Activated T-helper 1 cell treated with anti-CD3 and anti-CD28 coated beads, Interleukin-12 subunit alpha, Interleukin-12 subunit beta, Interleukin-2, Interleukin-4 antibody, amounts not matched to agents 30 ng/mL and 10 ng/mL and 1 ng/mL, durations not matched to agents 14 hours and 24 hours and 36 hours (primary cell): ENCODE measurements around the gene ALKBH5. TPM values are rescaled to one million over a fixed set of nuclear protein-coding genes. Genes with fewer than 3 reads are reported as not detected.

ENCODE experiments used
- DNase-seq: peaks from one replicate; pipeline ENCODE4 v3.0.0; 2021; ENCODE audit warnings: low spot score
- H3K27ac Mint-ChIP-seq: one replicate; pipeline ENCODE4 v1.8.0; 2021; ENCODE audit warnings: mild to moderate bottlenecking, mixed read lengths
- H3K27me3 Mint-ChIP-seq: one replicate; pipeline ENCODE4 v1.8.0; 2022; ENCODE audit warnings: mild to moderate bottlenecking, moderate library complexity, mixed read lengths; ENCODE audit not compliant: insufficient read depth
- H3K36me3 Mint-ChIP-seq: one replicate; pipeline ENCODE4 v1.8.0; 2021; ENCODE audit warnings: low read depth, mixed read lengths
- H3K4me1 Mint-ChIP-seq: one replicate; pipeline ENCODE4 v1.8.0; 2021; ENCODE audit warnings: low read depth, mixed read lengths
- H3K4me3 Mint-ChIP-seq: one replicate; pipeline ENCODE4 v1.8.0; 2021; ENCODE audit warnings: mild to moderate bottlenecking, moderate library complexity, mixed read lengths
- H3K9me3 Mint-ChIP-seq: one replicate; pipeline ENCODE4 v1.8.0; 2021; ENCODE audit warnings: mixed read lengths
- intact Hi-C: fragments of 100-400 bp; cut with micrococcal nuclease; formaldehyde crosslinking; loops from one replicate; pipeline ENCODE4 v1.15.1; 2024
- total RNA-seq: library from RNA; stranded (reverse); gene quantifications from 2 replicates; pipeline ENCODE4 v1.2.3, GENCODE V29; 2022

ALKBH5 gene
- total RNA-seq, result 127 and 128 TPM in 2 replicates

GRCh38 chr17:18183334-18184142 lies at the start of gene ALKBH5:
ALKBH5 (plus strand) TSS chr17:18183828; CDS start chr17:18184244, 416 bp downstream.
- peak within 1 kb of the TSS; percentile 98 for H3K4me3 Mint-ChIP-seq
- peak within 1 kb of the TSS; percentile 97 for H3K27ac Mint-ChIP-seq
- intact Hi-C loops, result loop anchor here (1.0 to 5.0 kb wide), 14 partner anchors 25 to 739 kb away; partner anchors contain the start of genes ATPAF2, DRC3, GID4 and LLGL1
- no peaks in the 10 kb centered on the region for H3K27me3 Mint-ChIP-seq
- H3K4me1 Mint-ChIP-seq, result peaks cover 64% of the 10 kb centered on the region
- H3K9me3 Mint-ChIP-seq, result no peaks in the 10 kb centered on the region
- peaks cover 37% of the 10 kb centered on the region for H3K36me3 Mint-ChIP-seq
- peak; percentile 95 for DNase-seq

- H3K36me3 Mint-ChIP-seq, result no peaks in the 10 kb centered on the region
- intact Hi-C loops, result no loop called here
These were observed 47.3 kb upstream of the ALKBH5 start for GRCh38 chr17:18136357-18136756.

GRCh38 chr17:18138065-18138749 lies 45.4 kb upstream of the ALKBH5 start:
- Mint-ChIP-seq H3K27me3 (peaks cover 2% of the 10 kb centered on the region), H3K36me3 (no peaks in the 10 kb centered on the region), H3K4me3 (no peak overlapping the region), H3K27ac (no peak overlapping the region), H3K4me1 (peaks cover 5% of the 10 kb centered on the region), H3K9me3 (no peaks in the 10 kb centered on the region)
- DNase-seq, result no peak
- intact Hi-C loops, result no loop called here

More at GRCh38 chr17:18136357-18136756, 47.3 kb upstream of the ALKBH5 start:
- Mint-ChIP-seq H3K27me3 (no peaks in the 10 kb centered on the region), H3K4me1 (peaks cover 4% of the 10 kb centered on the region), H3K27ac (no peak overlapping the region), H3K4me3 (no peak overlapping the region), H3K9me3 (no peaks in the 10 kb centered on the region)
- no peak for DNase-seq

GRCh38 chr17:18139092-18139491 lies 44.5 kb upstream of the ALKBH5 start:
- intact Hi-C loops, result no loop called here

GRCh38 chr17:18139498-18139897 lies 44.1 kb upstream of the ALKBH5 start:
- H3K36me3 Mint-ChIP-seq, result no peaks in the 10 kb centered on the region
- no peak for DNase-seq
- no peak overlapping the region for H3K4me3 Mint-ChIP-seq
- H3K4me1 Mint-ChIP-seq, result peaks cover 5% of the 10 kb centered on the region
- intact Hi-C loops, result no loop called here
- peaks cover 4% of the 10 kb centered on the region for H3K27me3 Mint-ChIP-seq
- no peaks in the 10 kb centered on the region for H3K9me3 Mint-ChIP-seq
- no peak overlapping the region for H3K27ac Mint-ChIP-seq

More at GRCh38 chr17:18139092-18139491, 44.5 kb upstream of the ALKBH5 start:
- no peak overlapping the region for H3K27ac Mint-ChIP-seq
- H3K36me3 Mint-ChIP-seq, result no peaks in the 10 kb centered on the region
- H3K4me1 Mint-ChIP-seq, result peaks cover 5% of the 10 kb centered on the region
- no peak for DNase-seq
- H3K4me3 Mint-ChIP-seq, result no peak overlapping the region
- H3K9me3 Mint-ChIP-seq, result no peaks in the 10 kb centered on the region
- H3K27me3 Mint-ChIP-seq, result peaks cover 4% of the 10 kb centered on the region

- Mint-ChIP-seq H3K9me3 (no peaks in the 10 kb centered on the region), H3K27me3 (peaks cover 4% of the 10 kb centered on the region), H3K4me1 (peaks cover 5% of the 10 kb centered on the region), H3K4me3 (no peak overlapping the region), H3K27ac (no peak overlapping the region), H3K36me3 (no peaks in the 10 kb centered on the region)
- intact Hi-C loops, result loop anchor here (2.0 kb wide), 1 partner anchor 85 kb away; the partner anchor contains the start of gene LLGL1
- no peak for DNase-seq
These were observed 43.7 kb upstream of the ALKBH5 start for GRCh38 chr17:18139949-18140348.

- H3K9me3 Mint-ChIP-seq, result no peaks in the 10 kb centered on the region
- intact Hi-C loops, result loop anchor here (1.0 to 2.0 kb wide), 4 partner anchors 18 to 84 kb away; partner anchors contain the start of gene LLGL1
- peaks cover 4% of the 10 kb centered on the region for H3K27me3 Mint-ChIP-seq
- no peaks in the 10 kb centered on the region for H3K36me3 Mint-ChIP-seq
- DNase-seq, result no peak
- H3K4me3 Mint-ChIP-seq, result no peak overlapping the region
- H3K4me1 Mint-ChIP-seq, result peaks cover 5% of the 10 kb centered on the region
- no peak overlapping the region for H3K27ac Mint-ChIP-seq
These were observed 43.0 kb upstream of the ALKBH5 start for GRCh38 chr17:18140648-18141047.

GRCh38 chr17:18141210-18141803 lies 42.3 kb upstream of the ALKBH5 start:
- no peak overlapping the region for H3K27ac Mint-ChIP-seq
- H3K9me3 Mint-ChIP-seq, result no peaks in the 10 kb centered on the region
- H3K4me3 Mint-ChIP-seq, result no peak overlapping the region
- intact Hi-C loops, result loop anchor here (1.0 to 2.0 kb wide), 4 partner anchors 17 to 83 kb away; partner anchors contain the start of gene LLGL1
- no peaks in the 10 kb centered on the region for H3K36me3 Mint-ChIP-seq
- peaks cover 4% of the 10 kb centered on the region for H3K27me3 Mint-ChIP-seq
- DNase-seq, result peak; percentile 11
- H3K4me1 Mint-ChIP-seq, result peaks cover 5% of the 10 kb centered on the region

GRCh38 chr17:18142417-18142816 lies 41.2 kb upstream of the ALKBH5 start:
- intact Hi-C loops, result no loop called here
- H3K27ac Mint-ChIP-seq, result no peak overlapping the region
- H3K27me3 Mint-ChIP-seq, result peaks cover 4% of the 10 kb centered on the region
- H3K4me1 Mint-ChIP-seq, result peaks cover 5% of the 10 kb centered on the region
- H3K36me3 Mint-ChIP-seq, result no peaks in the 10 kb centered on the region
- no peak overlapping the region for H3K4me3 Mint-ChIP-seq
- H3K9me3 Mint-ChIP-seq, result no peaks in the 10 kb centered on the region
- no peak for DNase-seq

- no peaks in the 10 kb centered on the region for H3K9me3 Mint-ChIP-seq
- H3K4me1 Mint-ChIP-seq, result peaks cover 5% of the 10 kb centered on the region
- H3K27me3 Mint-ChIP-seq, result peaks cover 4% of the 10 kb centered on the region
- no peak overlapping the region for H3K4me3 Mint-ChIP-seq
- no peaks in the 10 kb centered on the region for H3K36me3 Mint-ChIP-seq
- intact Hi-C loops, result no loop called here
- no peak for DNase-seq
- no peak overlapping the region for H3K27ac Mint-ChIP-seq
These were observed 40.3 kb upstream of the ALKBH5 start for GRCh38 chr17:18143044-18143936.

- intact Hi-C loops, result no loop called here
- Mint-ChIP-seq H3K9me3 (no peaks in the 10 kb centered on the region), H3K36me3 (no peaks in the 10 kb centered on the region), H3K4me3 (no peak overlapping the region), H3K27ac (no peak overlapping the region), H3K27me3 (peaks cover 6% of the 10 kb centered on the region), H3K4me1 (peaks cover 5% of the 10 kb centered on the region)
- DNase-seq, result no peak
These were observed 39.4 kb upstream of the ALKBH5 start for GRCh38 chr17:18144261-18144660.

GRCh38 chr17:18144855-18145254 lies 38.8 kb upstream of the ALKBH5 start:
- no peak overlapping the region for H3K27ac Mint-ChIP-seq
- intact Hi-C loops, result no loop called here

More at GRCh38 chr17:18144855-18145254, 38.8 kb upstream of the ALKBH5 start:
- Mint-ChIP-seq H3K36me3 (no peaks in the 10 kb centered on the region), H3K27me3 (peaks cover 6% of the 10 kb centered on the region), H3K4me3 (no peak overlapping the region), H3K9me3 (no peaks in the 10 kb centered on the region), H3K4me1 (peaks cover 5% of the 10 kb centered on the region)
- no peak for DNase-seq
